IMR-90 (cell line): ENCODE measurements around the gene PLD3. TPM values are rescaled to one million over a fixed set of nuclear protein-coding genes. Genes with fewer than 3 reads are reported as not detected.

Source experiments
- ATAC-seq: fragments of 200-7000 bp; cut with Tn5 transposase; 2 replicates; pipeline ENCODE4 v1.9.1; 2020; ENCODE audit warnings: low read depth, mild to moderate bottlenecking, moderate library complexity
- BruUV-seq: library from RNA; stranded (reverse); fragments of 400-500 nt; replicated peaks from 2 replicates; lab custom pipeline; 2021; lab: Mats Ljungman, UMichigan
- CTCF ChIA-PET: fragments of 300-600 bp; formaldehyde crosslinking; extraction: SDS; loops from one replicate; lab custom pipeline; 2021; ENCODE audit warnings: antibody characterized with exemption; lab: Yijun Ruan, JAX
- POLR2A ChIA-PET: fragments of 300-600 bp; sonication (Branson Sonifier 250); formaldehyde crosslinking; loops from one replicate; lab custom pipeline; 2022; ENCODE audit warnings: antibody characterized with exemption; ENCODE audit not compliant: unreplicated experiment; lab: Charles Lee
- DNase-seq: peaks from one replicate; pipeline ENCODE4 v3.0.0; 2013
- H2AFZ ChIP-seq: replicated peaks from 2 replicates; pipeline ENCODE3; 2013; ENCODE audit warnings: low read length, mild to moderate bottlenecking; ENCODE audit not compliant: poor library complexity
- H2AK5ac ChIP-seq: 2 replicates; pipeline ENCODE4 v1.6.1; 2013; ENCODE audit warnings: low read depth, low read length, inconsistent platforms
- H2AK9ac ChIP-seq: replicated peaks from 2 replicates; pipeline ENCODE3; 2013; ENCODE audit warnings: mild to moderate bottlenecking, low read depth, low read length, moderate library complexity; ENCODE audit not compliant: poor library complexity
- H2BK120ac ChIP-seq: 2 replicates; pipeline ENCODE4 v1.6.1; 2013; ENCODE audit warnings: low read depth, low read length, inconsistent platforms
- H2BK15ac ChIP-seq: 3 replicates; pipeline ENCODE4 v1.6.1; 2013; ENCODE audit warnings: low read depth, low read length, inconsistent platforms
- H2BK20ac ChIP-seq: 2 replicates; pipeline ENCODE4 v1.6.1; 2013; ENCODE audit warnings: low read depth, mild to moderate bottlenecking, inconsistent platforms, low read length, moderate library complexity
- H2BK5ac ChIP-seq: 2 replicates; pipeline ENCODE4 v1.6.1; 2013; ENCODE audit warnings: mild to moderate bottlenecking, low read depth, low read length, inconsistent platforms; ENCODE audit not compliant: poor library complexity, severe bottlenecking
- H3K14ac ChIP-seq: replicated peaks from 2 replicates; pipeline ENCODE4 v1.6.1; 2013; ENCODE audit warnings: low read depth, low read length, inconsistent platforms
- H3K18ac ChIP-seq: 2 replicates; pipeline ENCODE4 v1.6.1; 2013; ENCODE audit warnings: low read depth, low read length, control low read depth
- H3K23ac ChIP-seq: 2 replicates; pipeline ENCODE4 v1.6.1; 2013; ENCODE audit warnings: low read depth, low read length, inconsistent platforms
- H3K27ac ChIP-seq: 2 replicates; pipeline ENCODE4 v1.5.1; 2013; ENCODE audit warnings: mild to moderate bottlenecking, control low read depth, low read length; ENCODE audit not compliant: insufficient read depth
- H3K27me3 ChIP-seq: 2 replicates; pipeline ENCODE4 v1.6.1; 2013; ENCODE audit warnings: low read length; ENCODE audit not compliant: control insufficient read depth, insufficient read depth
- H3K36me3 ChIP-seq: 2 replicates; pipeline ENCODE4 v1.6.1; 2013; ENCODE audit warnings: low read length, mixed read lengths; ENCODE audit not compliant: control insufficient read depth, insufficient read depth
- H3K4ac ChIP-seq: 2 replicates; pipeline ENCODE4 v1.6.1; 2013; ENCODE audit warnings: low read depth, low read length, inconsistent platforms
- H3K4me1 ChIP-seq: 2 replicates; pipeline ENCODE4 v1.6.1; 2013; ENCODE audit warnings: low read length, mixed read lengths; ENCODE audit not compliant: control insufficient read depth, insufficient read depth
- H3K4me2 ChIP-seq: 2 replicates; pipeline ENCODE4 v1.6.1; 2013; ENCODE audit warnings: low read depth, mild to moderate bottlenecking, control low read depth, low read length, moderate library complexity
- H3K4me3 ChIP-seq: 2 replicates; pipeline ENCODE4 v1.5.1; 2013; ENCODE audit warnings: low read depth, mild to moderate bottlenecking, control low read depth, low read length, moderate library complexity; ENCODE audit not compliant: insufficient read depth
- H3K56ac ChIP-seq: 2 replicates; pipeline ENCODE4 v1.6.1; 2013; ENCODE audit warnings: low read length, inconsistent platforms; ENCODE audit not compliant: insufficient read depth; ENCODE audit errors: extremely low read depth
- H3K79me1 ChIP-seq, 2 experiments: 2 replicates each; pipeline ENCODE4 v1.6.1; 2013; ENCODE audit warnings: low read length in 2 of 2, inconsistent platforms in 1 of 2, low read depth in 1 of 2
- H3K9ac ChIP-seq: 2 replicates; pipeline ENCODE4 v1.6.1; 2013; ENCODE audit warnings: low read depth, low read length, control low read depth
- H3K9me1 ChIP-seq: 2 replicates; pipeline ENCODE4 v1.6.1; 2013; ENCODE audit warnings: low read length, inconsistent platforms; ENCODE audit not compliant: insufficient read depth
- H3K9me3 ChIP-seq: 2 replicates; pipeline ENCODE4 v1.6.1; 2013; ENCODE audit warnings: low read length; ENCODE audit not compliant: control insufficient read depth, insufficient read depth
- H4K20me1 ChIP-seq: 2 replicates; pipeline ENCODE4 v1.6.1; 2013; ENCODE audit warnings: low read length, inconsistent platforms; ENCODE audit not compliant: insufficient read depth
- H4K5ac ChIP-seq: 2 replicates; pipeline ENCODE4 v1.6.1; 2013; ENCODE audit warnings: mild to moderate bottlenecking, low read depth, low read length, control low read depth
- H4K8ac ChIP-seq, 2 experiments: 2 replicates each; pipeline ENCODE4 v1.6.1; 2013; ENCODE audit warnings: low read depth in 2 of 2, low read length in 2 of 2, control low read depth in 1 of 2, inconsistent platforms in 1 of 2
- H4K91ac ChIP-seq: 2 replicates; pipeline ENCODE4 v1.6.1; 2013; ENCODE audit warnings: low read depth, low read length, inconsistent platforms; ENCODE audit not compliant: insufficient read depth
- BHLHE40 ChIP-seq: fragments of 150-350 bp; IDR thresholded peaks from 2 replicates; pipeline ENCODE4 v1.6.1; 2016; ENCODE audit warnings: mild to moderate bottlenecking, low read depth, low read length
- MAFK ChIP-seq: IDR thresholded peaks from 2 replicates; pipeline ENCODE4 v1.6.1; 2012; ENCODE audit warnings: low read depth, low read length, improper control_type of control experiment
- MAZ ChIP-seq: IDR thresholded peaks from 2 replicates; pipeline ENCODE4 v1.6.1; 2012; ENCODE audit warnings: low read depth, mild to moderate bottlenecking, low read length, improper control_type of control experiment, moderate library complexity, borderline replicate concordance
- MXI1 ChIP-seq: IDR thresholded peaks from 2 replicates; pipeline ENCODE4 v1.6.1; 2012; ENCODE audit warnings: low read depth, mild to moderate bottlenecking, low read length, moderate library complexity, borderline replicate concordance
- POLR2A ChIP-seq: IDR thresholded peaks from 2 replicates; pipeline ENCODE4 v1.6.1; 2012; ENCODE audit warnings: mild to moderate bottlenecking, low read depth, low read length
- RFX5 ChIP-seq: IDR thresholded peaks from 2 replicates; pipeline ENCODE4 v1.8.0; 2012; ENCODE audit warnings: low read depth, mild to moderate bottlenecking, low read length, moderate library complexity
- WGBS, 2 experiments: methylation state at CpG; one replicate each; pipeline versions ENCODE4 v1.1.5 to v1.1.7; 2013; ENCODE audit warnings: missing lambda C conversion rate in 2 of 2; ENCODE audit not compliant: insufficient read length in 1 of 2; ENCODE audit errors: extremely low coverage in 2 of 2; 5-methylcytosine and 5-hydroxymethylcytosine counted together
- dilution Hi-C: fragments of 300-500 bp; cut with HindIII; formaldehyde crosslinking; loops from one replicate; pipeline ENCODE4 v1.14.3; 2018; ENCODE audit warnings: low sequenced_read_pairs; ENCODE audit not compliant: unreplicated experiment
- in situ Hi-C: fragments of 300-500 bp; cut with MboI; formaldehyde crosslinking; loops from 3 replicates; pipeline ENCODE4 v1.14.3; 2019; ENCODE audit warnings: low sequenced_read_pairs, inconsistent platforms, mixed read lengths
- intact Hi-C: fragments of 100-400 bp; cut with micrococcal nuclease; formaldehyde crosslinking; loops from 2 replicates; pipeline ENCODE4 v1.10.0; 2022
- polyA plus RNA-seq, 3 experiments: library from polyadenylated mRNA; depleted of rRNA; stranded (reverse); fragments of >200 nt; gene quantifications; 2 replicates each; pipeline ENCODE4 v1.2.3, GENCODE V29; 2012; ENCODE audit warnings: low replicate concordance in 1 of 3
- total RNA-seq: library from RNA; depleted of rRNA; stranded (reverse); fragments of >200 nt; gene quantifications from 2 replicates; pipeline ENCODE4 v1.2.3, GENCODE V29; 2012
- TF ChIP-seq, protein P1 (sequence below): fragments of 150-350 bp; IDR thresholded peaks from 2 replicates; pipeline ENCODE4 v1.6.1; 2017; ENCODE audit warnings: mild to moderate bottlenecking, antibody characterized with exemption, low read length, low read depth
- TF ChIP-seq, protein P2 (sequence below): conservative IDR thresholded peaks from 2 replicates; pipeline ENCODE4 v1.5.1; 2012; ENCODE audit warnings: mild to moderate bottlenecking, low read depth, low read length, improper control_type of control experiment

PLD3 gene
- total and polyA plus RNA-seq, 2 of the 4 experiments (the other 2 are of a cell fraction): 117 to 665 TPM

DNA sequence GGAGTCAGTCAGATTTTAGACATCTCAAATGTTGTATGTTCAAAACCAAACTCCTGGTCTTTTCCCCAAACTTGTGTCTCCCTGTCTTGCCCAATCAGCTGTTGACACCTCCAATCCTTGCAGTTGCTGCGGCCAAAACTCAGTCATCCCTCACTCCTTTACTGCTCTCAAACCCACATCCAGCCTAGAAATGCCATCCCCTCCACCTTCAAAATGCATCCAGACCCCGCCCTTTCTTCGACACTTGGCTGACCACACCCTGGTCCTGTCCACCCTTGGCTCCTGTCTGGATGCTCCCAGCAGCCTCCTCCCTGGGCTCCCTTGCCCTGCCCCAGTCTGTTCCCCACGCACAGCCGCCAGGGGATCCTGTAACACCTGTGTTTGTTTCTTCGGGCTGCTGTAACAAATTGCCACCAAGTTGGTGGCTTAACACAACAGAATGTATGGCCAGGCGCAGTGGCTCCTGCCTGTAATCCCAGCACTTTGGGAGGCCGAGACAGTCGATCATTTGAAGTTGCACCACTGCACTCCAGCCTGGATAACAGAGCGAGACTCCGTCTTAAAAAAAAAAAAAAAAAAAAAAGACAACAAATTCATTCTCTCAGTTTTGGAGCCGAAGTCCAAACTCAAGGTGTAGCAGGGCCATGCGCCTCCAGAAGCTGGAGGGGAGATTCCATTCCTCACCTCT is 11.7 kb downstream of the PLD3 start:
- no TSS peak for BruUV-seq
- Histone ChIP-seq H2AFZ (no peak overlapping the region), H3K4me3 (no peak overlapping the region), H3K4me1 (peaks cover 6% of the 10 kb centered on the region), H2AK5ac (no peak overlapping the region), H3K9me3 (no peaks in the 10 kb centered on the region), H3K14ac (no peak overlapping the region), H4K20me1 (0 out of 2 replicates have a peak, but pooled peaks cover 7% of the 10 kb centered on the region), H2BK5ac (no peak overlapping the region), H3K23ac (no peak overlapping the region), H2AK9ac (peak overlapping the region; percentile 34), H4K8ac (no peak overlapping the region), H4K5ac (no peak overlapping the region), H3K27ac (no peak overlapping the region), H3K56ac (no peak overlapping the region), H3K27me3 (no peaks in the 10 kb centered on the region), H3K36me3 (peaks cover 5% of the 10 kb centered on the region; the same call in 1 of the 2 replicates), H4K91ac (no peak overlapping the region), H2BK15ac (no peak overlapping the region), H3K4ac (no peak overlapping the region), H2BK120ac (no peak overlapping the region), H2BK20ac (no peak overlapping the region), H3K79me1 (peaks cover 14 to 40% of the 10 kb centered on the region in 2 experiments), H3K4me2 (no peak overlapping the region), H3K9me1 (peaks cover 15% of the 10 kb centered on the region), H3K18ac (no peak overlapping the region), H3K9ac (no peak overlapping the region)
- dilution Hi-C loops (no loop called here), intact Hi-C loops (no loop called here), in situ Hi-C loops (no loop called here)
- ChIA-PET POLR2A (no interaction called here), CTCF (interaction anchor here (0.5 kb wide), 1 partner anchor 816 kb away, joined by 3 read pairs; no protein-coding TSS in a partner anchor)
- no peak for DNase-seq
- no peak for TF ChIP-seq MAZ
- TF ChIP-seq RFX5: no peak
- TF ChIP-seq MAFK: no peak
- TF ChIP-seq, protein P1, sequence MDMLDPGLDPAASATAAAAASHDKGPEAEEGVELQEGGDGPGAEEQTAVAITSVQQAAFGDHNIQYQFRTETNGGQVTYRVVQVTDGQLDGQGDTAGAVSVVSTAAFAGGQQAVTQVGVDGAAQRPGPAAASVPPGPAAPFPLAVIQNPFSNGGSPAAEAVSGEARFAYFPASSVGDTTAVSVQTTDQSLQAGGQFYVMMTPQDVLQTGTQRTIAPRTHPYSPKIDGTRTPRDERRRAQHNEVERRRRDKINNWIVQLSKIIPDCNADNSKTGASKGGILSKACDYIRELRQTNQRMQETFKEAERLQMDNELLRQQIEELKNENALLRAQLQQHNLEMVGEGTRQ: no peak
- TF ChIP-seq, protein P2, sequence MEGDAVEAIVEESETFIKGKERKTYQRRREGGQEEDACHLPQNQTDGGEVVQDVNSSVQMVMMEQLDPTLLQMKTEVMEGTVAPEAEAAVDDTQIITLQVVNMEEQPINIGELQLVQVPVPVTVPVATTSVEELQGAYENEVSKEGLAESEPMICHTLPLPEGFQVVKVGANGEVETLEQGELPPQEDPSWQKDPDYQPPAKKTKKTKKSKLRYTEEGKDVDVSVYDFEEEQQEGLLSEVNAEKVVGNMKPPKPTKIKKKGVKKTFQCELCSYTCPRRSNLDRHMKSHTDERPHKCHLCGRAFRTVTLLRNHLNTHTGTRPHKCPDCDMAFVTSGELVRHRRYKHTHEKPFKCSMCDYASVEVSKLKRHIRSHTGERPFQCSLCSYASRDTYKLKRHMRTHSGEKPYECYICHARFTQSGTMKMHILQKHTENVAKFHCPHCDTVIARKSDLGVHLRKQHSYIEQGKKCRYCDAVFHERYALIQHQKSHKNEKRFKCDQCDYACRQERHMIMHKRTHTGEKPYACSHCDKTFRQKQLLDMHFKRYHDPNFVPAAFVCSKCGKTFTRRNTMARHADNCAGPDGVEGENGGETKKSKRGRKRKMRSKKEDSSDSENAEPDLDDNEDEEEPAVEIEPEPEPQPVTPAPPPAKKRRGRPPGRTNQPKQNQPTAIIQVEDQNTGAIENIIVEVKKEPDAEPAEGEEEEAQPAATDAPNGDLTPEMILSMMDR: no peak
- TF ChIP-seq BHLHE40: no peak
- TF ChIP-seq POLR2A: no peak
- no peak for TF ChIP-seq MXI1
- WGBS, 2 experiments: 83% methylated on average over 5 of the region's 13 CpGs; no CpG with 5 or more reads in 1 of the 2 experiments
- ATAC-seq: no peak
